ENCODE results near the gene SH3TC1. TPM values are rescaled to one million over a fixed set of nuclear protein-coding genes. Genes with fewer than 3 reads are reported as not detected.

Gene SH3TC1
- total RNA-seq, 2 experiments from 2014 or later = 5.9 to 6.0 TPM

GRCh38 chr4:8266088-8266487 is 67.0 kb downstream of the SH3TC1 start:
- POLR2A ChIA-PET = no interaction called here
- CTCF ChIA-PET = interaction anchor here (1.1 kb wide), 1 partner anchor 26 kb away, joined by 3 read pairs; no protein-coding TSS in a partner anchor

DNA sequence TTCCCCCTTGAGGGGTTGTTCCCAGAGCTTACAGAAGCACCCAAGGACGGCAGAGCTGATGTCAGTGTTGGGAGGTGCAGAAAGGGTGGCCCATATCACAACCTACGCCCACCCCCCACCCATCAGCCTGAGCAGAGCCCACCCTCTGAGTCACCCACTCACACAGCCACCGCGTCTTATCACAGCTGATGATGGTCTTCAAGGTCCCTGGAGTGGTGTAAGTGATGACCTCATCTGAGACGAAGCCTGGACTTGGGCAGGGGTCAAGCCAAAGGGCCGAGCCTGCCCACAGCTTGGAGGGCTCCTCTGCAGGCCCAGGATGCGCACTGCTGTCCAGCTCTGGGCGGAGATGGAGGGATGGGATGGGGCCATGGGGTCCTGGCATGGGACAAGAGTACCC is 67.4 kb downstream of the SH3TC1 start:
- POLR2A ChIA-PET = no interaction called here
- CTCF ChIA-PET = interaction anchor here (1.1 kb wide), 1 partner anchor 26 kb away, joined by 3 read pairs; no protein-coding TSS in a partner anchor

- CTCF ChIA-PET = interaction anchor here (0.7 to 1.1 kb wide), 2 partner anchors 24 to 27 kb away, joined by 3 read pairs; no protein-coding TSS in a partner anchor
- POLR2A ChIA-PET = no interaction called here
These were observed 68.0 kb downstream of the SH3TC1 start for GRCh38 chr4:8267077-8267476.

DNA sequence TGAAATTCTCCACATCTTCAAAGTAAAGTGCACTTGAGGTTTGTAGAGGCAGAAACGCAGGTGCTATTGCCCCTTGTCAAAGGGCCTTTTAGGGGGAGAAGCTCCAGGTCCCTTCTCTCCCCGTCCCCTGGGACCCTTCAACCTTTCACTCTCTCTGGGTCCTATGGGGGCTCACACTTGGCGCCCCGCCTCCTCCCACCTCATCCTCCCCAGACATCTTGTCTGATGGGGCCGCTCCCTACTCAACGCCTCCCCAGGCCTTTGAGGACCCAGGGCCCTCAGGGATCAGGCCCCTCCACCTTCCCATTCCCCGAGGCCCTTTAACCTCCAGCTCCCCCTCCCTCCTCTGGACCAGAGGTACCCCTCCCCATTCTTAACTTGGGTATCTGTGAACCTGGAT is 69.1 kb downstream of the SH3TC1 start:
- POLR2A ChIA-PET = no interaction called here
- CTCF ChIA-PET = no interaction called here

GRCh38 chr4:8268901-8269534 is 69.9 kb downstream of the SH3TC1 start:
- CTCF ChIA-PET = no interaction called here

GRCh38 chr4:8269535-8270417 is 70.7 kb downstream of the SH3TC1 start, which contains the start of gene HTRA3:
Gene HTRA3 (plus strand): TSS chr4:8269754. CDS start chr4:8269969, 215 bp downstream.
- ChIA-PET CTCF (no interaction called here), POLR2A (no interaction called here)

More at GRCh38 chr4:8268901-8269534, 69.9 kb downstream of the SH3TC1 start:
- POLR2A ChIA-PET = no interaction called here

DNA sequence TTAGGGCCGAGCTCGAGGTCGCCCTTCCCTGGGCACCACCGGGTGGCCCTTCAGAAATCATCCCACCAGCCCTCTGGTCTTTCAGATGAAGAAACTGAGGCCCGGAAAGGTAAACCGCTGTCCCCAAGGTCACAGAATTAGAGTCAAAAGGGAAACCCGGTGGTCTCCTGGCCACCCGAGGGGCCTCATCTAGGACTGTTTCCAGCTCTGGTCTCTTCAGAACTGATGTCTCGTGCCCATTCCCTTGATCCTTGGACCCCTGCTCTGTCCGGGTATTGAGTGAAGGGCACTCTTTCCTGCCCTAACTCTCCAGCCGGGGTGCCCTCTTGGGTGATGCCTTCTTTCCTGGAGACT is 71.3 kb downstream of the SH3TC1 start:
- ChIA-PET CTCF (no interaction called here), POLR2A (no interaction called here)

DNA sequence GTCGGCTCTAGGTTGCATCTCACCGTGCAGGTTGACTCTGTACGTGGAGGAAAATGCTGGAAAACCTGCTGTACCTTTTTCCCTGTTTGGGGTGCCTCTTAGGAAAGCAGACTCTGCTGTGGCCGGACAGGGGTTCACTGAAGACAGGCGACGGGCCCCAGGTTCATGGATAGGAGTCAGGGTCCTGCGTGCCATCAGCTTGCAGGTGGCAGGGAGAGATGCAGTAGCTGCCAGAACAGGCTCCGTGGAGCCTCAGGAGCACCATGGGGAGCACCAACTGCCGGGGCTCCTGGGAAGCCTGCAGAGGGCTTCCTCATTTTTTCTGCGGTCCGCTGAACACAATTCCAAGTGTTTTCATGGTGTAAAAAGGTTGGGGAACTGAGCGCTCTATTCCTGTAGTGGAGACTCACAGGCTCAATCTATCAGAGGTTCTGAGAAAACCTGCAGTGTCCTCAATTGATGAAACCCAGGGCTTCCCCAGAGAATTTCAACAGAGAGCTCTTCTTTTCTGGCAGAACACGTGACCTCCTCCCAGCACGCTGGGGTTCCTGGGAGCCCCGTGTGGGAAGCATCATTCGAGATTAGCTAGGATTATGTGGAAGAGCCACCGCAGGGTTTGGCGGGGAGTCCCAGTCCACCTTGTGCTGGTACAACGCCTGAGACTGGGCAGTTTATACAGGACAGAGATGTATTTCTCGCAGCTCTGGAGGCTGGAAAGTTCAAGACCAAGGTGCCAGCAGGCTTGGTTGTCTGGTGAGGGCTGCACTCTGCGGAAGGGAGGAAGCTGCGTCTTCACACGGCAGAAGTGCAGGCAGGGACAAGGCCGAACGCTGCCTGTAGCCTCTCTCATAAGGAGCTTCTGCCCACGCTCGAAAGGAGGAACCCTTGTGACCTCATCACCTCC is 72.1 kb downstream of the SH3TC1 start:
- ChIA-PET CTCF (interaction anchor here (1.0 kb wide), 1 partner anchor 29 kb away, joined by 3 read pairs; no protein-coding TSS in a partner anchor), POLR2A (no interaction called here)

DNA sequence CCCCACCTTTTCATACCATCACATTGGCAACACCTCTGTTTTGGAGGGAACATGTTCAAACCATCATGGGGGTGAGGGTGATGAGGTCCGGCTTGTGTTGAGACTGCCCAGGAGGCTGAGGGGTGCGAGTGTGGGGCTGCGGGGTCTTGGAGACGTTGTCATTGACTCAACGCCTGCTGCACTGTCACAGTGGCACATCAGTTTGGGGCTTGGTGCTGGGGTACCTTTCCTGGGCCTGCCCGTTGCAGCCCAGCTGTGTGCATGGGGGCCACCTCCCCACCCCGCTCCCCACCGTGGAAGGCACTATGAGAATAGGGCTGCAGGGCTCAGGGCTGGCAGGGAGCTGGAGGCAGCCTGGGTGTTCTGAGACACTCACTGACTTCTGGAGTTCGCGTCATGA is 72.7 kb downstream of the SH3TC1 start:
- CTCF ChIA-PET = interaction anchor here (1.0 to 1.2 kb wide), 2 partner anchors 29 to 170 kb away, joined by 3 to 4 read pairs; no protein-coding TSS in a partner anchor

DNA sequence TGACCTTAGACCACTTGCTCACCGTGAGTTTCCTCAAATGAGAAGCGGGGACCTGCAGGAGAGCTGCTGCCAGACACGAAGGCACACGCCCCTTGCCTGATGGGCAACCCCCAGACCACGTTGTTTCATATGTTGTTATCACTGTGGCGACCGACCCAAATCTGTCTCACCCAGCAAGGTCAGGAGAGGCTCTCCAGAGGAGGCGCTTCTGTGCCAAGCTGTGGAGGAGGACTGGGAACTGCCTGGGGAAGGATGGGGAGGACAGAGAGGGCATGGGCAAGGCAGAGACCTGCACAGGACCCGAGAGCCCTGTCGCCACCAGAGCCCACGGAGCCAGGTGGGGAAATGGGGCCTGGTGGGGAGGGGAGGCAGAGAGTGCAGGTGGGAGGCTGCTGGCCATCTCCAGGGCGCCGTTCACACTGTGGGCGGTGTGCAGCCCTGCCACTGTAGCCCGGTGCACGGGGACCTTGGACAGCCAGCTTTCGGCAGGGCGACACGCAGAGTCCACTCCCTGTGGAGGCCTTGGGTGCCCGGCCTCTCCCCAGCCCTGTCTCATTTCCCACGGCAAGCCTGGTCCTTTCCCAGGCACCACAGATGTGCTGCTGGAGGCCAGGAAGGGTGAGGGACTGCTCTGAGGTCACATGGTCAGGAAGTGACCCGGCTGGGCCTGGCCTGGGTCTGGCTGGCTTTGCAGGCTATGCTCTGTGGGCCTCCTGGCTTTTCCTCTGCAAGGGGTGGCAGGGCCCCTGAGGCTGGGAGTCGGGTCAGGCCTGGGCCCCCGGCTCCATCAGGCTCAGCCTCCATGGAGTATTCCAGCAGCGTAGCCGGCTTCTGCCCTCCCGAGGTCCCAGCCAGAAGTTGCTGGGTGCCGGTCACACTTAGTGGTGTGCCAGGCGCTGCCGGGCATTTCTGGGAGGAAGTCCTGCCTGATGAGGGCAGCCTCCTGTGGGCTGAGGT is 73.7 kb downstream of the SH3TC1 start:
- CTCF ChIA-PET = interaction anchor here (1.2 kb wide), 1 partner anchor 169 kb away, joined by 4 read pairs; no protein-coding TSS in a partner anchor
- POLR2A ChIA-PET = no interaction called here

More for the DNA sequence above, 72.7 kb downstream of the SH3TC1 start:
- POLR2A ChIA-PET = no interaction called here

- ChIA-PET CTCF (no interaction called here), POLR2A (no interaction called here)
These were observed 74.4 kb downstream of the SH3TC1 start for GRCh38 chr4:8273450-8273849.

DNA sequence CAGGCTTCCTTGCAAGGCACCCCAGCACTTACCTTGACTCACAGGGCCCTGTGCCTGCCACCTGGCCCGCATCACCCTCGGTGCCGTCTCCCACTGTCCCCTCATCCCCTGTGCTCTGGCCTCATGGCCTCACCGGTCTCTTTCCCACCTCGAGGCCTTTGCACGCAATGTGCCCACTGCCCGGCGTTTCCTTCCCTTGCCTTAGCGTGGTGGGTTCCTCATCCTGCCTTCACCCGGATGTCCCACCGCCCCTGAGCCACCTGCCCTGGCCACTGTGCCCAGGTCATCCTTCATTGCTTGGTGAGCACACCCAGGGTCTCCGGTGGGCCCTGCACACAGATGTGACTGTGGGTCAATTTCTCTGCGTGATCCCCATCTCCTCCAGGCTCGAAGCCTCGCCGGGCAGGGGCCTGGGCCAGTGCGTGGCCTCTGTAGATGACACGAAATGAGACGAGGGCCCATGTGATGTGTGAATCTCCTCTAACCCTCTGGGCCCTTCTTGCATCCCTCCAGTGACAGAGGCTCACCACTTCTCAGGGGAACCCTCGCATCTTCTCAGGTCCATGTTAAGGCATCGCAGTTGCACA is 75.1 kb downstream of the SH3TC1 start:
- CTCF ChIA-PET = no interaction called here
- POLR2A ChIA-PET = no interaction called here

DNA sequence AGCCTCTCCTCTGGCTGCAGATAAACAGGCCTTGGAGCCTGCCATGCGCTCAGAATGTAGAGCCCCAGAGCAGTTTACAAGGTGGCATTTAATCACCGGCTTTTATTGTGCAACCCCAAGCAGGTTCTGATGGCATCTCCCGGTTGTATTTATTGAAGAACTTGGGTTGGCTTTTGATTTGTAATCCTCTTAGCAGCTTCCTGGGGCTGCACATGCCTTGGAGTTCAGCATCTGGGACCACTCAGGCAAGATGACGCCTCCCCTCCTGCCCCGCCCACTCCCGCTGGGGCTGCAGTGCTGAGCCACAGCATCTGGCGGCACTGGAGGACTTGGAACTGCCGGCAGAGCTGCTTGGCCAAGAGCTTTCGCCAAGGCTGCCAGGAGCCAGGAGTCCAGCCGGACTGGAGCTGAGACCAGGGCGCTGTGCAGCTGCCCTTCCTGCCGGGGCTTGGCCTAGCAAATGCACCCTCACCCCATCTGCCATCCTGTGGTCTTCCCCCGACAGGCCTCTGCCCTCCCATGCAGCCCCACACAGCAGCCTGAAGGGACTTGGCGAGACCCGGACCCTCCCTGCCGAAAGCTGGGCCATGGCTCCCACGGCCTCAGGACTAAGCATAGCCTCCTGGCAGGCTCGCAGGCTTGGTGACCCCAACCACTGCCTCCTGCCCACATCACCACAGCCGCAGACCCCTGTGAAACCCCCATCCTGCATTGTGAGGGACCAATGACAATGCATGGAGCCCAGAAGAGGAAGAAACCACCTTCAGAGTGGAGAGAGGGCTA is 75.9 kb downstream of the SH3TC1 start:
- POLR2A ChIA-PET = no interaction called here
- CTCF ChIA-PET = no interaction called here

DNA sequence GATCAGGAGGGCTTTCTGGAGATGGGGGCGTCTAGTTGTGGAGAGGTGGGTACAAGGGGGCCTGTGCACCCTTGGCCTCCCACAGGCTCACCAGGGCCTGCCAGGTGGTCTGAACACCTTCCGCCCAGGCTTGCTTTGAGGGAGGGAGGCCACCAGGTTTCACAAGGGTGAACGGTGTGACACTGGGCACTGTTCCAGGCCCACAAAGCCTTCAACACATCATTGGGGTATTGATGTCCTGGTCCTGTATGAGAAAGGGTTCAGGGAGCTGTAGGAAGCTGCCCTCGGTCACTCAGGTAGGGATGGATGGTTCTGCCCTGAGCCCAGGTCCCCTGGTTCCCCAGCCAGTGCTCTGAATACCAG is 76.4 kb downstream of the SH3TC1 start:
- ChIA-PET CTCF (no interaction called here), POLR2A (no interaction called here)

DNA sequence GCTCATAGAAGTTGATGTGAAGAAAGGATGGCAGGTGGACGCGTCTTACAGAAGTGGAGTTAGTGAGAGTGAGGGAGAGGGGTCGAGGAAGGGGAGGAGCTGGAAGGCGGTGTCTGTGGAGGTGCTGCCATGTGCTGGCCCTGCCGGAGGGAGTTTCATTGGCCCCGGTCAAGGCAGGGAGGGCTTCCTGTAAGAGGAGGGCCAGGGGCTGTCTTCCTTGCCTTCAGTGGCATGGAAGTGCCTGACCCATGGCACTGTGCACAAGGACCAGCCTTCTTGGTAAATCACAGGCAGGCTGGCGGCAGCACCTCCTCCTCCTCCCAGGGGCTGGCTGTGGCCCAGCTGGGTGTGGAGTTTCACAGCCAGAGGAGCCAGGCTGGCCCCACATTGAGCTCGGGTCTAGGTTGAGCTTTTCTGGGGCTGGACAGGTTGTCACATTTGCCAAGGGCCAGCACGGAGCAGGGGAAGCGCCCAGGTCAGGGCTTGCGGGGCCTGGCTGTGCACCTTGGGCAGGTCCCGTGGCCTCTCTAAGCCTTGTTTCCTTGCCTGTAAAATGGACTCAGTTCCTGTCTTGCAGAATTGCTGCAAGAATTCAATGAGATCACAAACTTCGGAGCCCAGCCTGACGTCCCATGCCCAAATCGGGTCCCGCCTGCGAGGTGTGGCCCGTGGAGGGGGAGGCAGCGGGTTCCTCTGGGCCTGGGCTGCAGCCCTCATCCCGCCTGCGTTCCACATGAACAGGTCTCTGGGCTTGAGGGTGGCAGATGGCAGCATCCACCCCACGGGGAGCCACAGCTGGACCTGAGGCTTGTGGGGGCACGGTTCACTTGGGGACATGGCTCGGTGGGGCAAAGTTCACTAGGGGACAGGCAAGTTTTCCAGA is 77.5 kb downstream of the SH3TC1 start:
- CTCF ChIA-PET = no interaction called here
- POLR2A ChIA-PET = no interaction called here

- ChIA-PET CTCF (interaction anchor here (1.0 kb wide), 1 partner anchor 35 kb away, joined by 3 read pairs; no protein-coding TSS in a partner anchor), POLR2A (no interaction called here)
These were observed 78.4 kb downstream of the SH3TC1 start for GRCh38 chr4:8277356-8278008.
